CD1c-positive myeloid dendritic cell (primary cell): ENCODE results near the gene SLC2A3.
"Not testable (repeated sequence)": the region's sequence is repeated elsewhere in the genome, so short reads cannot be mapped to it uniquely, and the experiment has no call there.

Experiments used
- DNase-seq: peaks from one replicate; pipeline ENCODE4 v3.0.0-alpha.2; 2016; ENCODE audit errors: extremely low spot score

The SLC2A3 gene

GRCh38 chr12:7916936-7917335 is 19.1 kb downstream of the SLC2A3 start:
- no peak for DNase-seq

DNA sequence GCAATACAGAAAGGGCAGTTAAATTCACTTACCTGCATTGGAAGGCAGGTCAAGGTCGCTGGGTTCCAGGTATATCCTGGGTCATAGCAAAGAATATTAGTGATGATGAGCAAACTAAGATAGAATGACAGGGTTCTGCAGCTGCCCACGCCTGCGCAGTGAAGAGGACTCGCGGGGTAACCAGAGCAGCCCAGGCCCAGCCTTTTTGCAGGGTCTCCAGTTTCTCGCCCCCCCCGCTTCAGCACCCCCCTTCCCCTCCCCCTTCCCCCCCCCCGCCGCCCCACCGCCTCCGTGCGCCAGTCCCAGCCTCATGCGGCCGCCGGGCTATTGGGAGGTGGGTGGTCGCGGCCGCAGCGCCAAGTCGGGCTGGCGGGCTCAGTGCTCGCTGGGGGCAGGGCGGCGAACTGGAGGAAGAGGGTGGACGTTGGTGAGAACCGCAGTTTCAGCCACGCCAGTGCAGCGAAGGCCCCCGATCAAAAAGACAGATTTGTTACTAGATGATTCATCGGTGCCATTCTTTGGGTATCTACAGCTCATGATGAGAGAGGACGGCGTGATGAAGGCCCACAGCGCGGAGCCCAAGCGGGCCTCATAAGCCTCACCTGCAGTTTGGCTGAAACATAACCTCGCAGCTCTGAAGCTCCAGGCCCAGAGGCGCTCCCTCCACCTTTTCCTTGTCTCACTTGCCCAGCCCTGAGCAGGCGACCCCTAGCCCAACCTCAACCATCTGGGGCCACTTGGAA is 20.2 kb downstream of the SLC2A3 start:
- no peak for DNase-seq

GRCh38 chr12:7910106-7910505 is 25.9 kb downstream of the SLC2A3 start:
- not testable (repeated sequence) for DNase-seq

GRCh38 chr12:7907009-7907408 is 29.0 kb downstream of the SLC2A3 start:
- no peak for DNase-seq

DNA sequence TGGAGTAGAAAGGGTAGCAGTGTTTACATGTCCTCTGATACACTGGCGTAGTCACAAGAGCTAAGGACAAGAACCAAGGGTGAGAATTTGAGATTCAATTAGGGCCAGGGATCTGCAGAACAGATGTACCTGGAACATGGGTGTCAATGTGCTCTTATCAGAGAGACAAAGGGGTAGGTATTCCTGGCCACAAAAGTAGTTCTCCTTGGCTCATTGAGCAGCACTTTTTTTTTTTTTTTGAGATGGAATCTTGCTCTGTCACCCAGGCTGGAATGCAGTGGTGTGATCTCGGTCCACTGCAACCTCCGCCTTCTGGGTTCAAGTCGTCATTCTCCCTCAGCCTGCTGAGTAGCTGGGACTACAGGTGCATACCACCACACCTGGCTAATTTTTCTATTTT is 29.7 kb downstream of the SLC2A3 start:
- not testable (repeated sequence) for DNase-seq

- DNase-seq = not testable (repeated sequence)
Observed at GRCh38 chr12:7905600-7906125, 30.3 kb downstream of the SLC2A3 start.

DNA sequence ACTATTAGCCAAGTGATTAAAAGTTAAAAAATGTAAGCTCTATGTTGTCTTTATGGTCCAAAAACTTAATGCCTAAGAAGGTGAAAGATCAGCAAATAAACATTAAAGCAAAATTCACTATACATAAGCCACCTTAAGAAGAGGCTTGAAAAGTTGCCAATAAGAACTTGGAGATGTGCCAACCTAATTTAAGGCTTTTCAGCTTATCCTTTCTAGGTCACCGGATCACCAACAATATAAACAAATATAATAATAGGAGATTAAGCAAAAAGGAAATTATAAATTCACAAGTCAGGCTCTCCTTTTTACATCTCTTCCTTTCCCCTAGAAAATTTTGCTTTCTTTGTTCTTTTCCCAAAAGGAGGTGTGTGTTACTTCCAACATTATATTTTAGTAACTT is 30.9 kb downstream of the SLC2A3 start:
- no peak for DNase-seq

GRCh38 chr12:7902416-7902815 is 33.6 kb downstream of the SLC2A3 start:
- not testable (repeated sequence) for DNase-seq

GRCh38 chr12:7899755-7900154 is 36.2 kb downstream of the SLC2A3 start:
- DNase-seq = no peak

GRCh38 chr12:7896726-7897125 is 39.3 kb downstream of the SLC2A3 start:
- not testable (repeated sequence) for DNase-seq

GRCh38 chr12:7892186-7892980 is 43.6 kb downstream of the SLC2A3 start:
- peak; percentile 39 for DNase-seq

DNA sequence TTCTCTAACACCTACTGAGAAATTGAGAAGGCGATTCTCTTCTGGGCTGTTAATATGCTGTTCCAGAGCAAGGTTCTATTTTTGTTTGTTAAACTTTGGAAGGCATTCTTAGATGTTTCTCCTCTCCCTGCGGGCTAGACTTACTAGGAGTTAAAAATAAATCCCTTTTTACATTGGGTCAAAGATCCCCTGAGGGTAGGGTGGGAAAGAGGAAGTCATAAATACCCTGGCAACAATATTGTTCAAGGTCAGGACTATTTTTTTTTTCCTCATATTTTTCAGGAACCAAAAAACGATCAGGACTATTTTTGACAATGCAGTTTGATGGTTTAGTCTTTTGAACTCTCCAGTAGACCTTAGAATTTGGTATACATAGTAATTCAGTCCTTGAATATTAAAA is 51.3 kb downstream of the SLC2A3 start:
- DNase-seq = peak; percentile 60

DNA sequence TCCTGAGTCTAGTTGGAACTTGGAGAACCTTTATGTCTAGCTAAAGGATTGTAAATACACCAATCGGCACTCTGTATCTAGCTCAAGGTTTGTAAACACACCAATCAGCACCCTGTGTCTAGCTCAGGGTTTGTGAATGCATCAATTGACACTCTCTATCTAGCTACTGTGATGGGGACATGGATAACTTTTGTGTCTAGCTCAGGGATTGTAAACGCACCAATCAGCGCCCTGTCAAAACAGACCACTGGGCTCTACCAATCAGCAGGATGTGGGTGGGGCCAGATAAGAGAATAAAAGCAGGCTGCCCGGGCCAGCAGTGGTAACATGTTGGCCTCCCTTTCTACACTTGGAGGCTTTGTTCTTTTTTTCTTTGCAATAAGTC is 54.3 kb downstream of the SLC2A3 start:
- DNase-seq = not testable (repeated sequence)

DNA sequence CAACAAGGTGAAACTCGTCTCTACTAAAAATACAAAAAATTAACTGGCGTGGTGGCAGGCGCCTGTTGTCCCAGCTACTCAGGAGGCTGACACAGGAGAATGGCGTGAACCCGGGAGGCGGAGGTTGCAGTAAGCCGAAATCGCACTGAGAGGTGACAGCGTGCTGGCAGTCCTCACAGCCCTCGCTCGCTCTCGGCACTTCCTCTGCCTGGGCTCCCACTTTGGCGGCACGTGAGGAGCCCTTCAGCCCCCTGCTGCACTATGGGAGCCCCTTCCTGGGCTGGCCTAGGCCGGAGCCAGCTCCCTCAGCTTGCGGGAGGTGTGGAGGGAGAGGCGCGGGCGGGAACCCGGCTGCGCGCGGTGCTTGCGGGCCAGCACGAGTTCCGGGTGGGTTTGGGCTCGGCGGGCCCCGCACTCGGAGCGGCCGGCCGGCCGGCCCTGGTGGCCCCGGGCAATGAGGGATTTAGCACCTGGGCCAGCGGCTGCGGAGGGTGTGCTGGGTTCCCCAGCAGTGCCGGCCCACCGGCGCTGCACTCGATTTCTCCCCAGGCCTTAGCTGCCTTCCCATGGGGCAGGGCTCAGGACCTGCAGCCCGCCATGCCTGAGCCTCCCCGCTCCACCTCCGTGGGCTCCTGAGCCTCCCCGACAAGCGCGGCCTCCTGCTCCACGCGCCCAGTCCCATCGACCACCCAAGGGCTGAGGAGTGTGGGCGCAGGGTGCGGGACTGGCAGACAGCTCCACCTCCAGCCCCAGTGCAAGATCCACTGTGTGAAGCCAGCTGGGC is 54.8 kb downstream of the SLC2A3 start:
- DNase-seq = not testable (repeated sequence)

GRCh38 chr12:7879246-7879645 is 56.7 kb downstream of the SLC2A3 start:
- DNase-seq = no peak

DNA sequence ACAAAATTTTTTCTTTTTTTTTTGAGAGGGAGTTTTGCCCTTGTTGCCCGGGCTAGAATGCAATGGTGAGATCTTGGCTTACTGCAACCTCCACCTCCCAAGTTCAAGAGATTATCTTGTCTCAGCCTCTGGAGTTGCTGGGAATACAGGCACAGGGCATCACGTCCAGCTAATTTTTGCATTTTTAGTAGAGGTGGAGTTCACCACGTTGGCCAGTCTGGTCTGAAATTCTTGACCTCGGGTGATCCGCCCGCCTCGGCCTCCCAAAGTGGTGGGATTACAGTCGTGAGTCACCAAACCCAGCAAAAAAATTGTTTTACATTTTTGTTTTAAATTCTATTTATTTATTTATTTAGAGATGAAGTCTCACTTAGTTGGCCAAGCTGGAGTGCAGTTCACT is 58.6 kb downstream of the SLC2A3 start:
- DNase-seq = no peak

- no peak for DNase-seq
Observed at GRCh38 chr12:7872566-7873319, 63.2 kb downstream of the SLC2A3 start, which contains the start of gene SLC2A14. SLC2A14 (minus strand) TSS chr12:7872915; CDS start chr12:7869880, 3,035 bp downstream.

DNA sequence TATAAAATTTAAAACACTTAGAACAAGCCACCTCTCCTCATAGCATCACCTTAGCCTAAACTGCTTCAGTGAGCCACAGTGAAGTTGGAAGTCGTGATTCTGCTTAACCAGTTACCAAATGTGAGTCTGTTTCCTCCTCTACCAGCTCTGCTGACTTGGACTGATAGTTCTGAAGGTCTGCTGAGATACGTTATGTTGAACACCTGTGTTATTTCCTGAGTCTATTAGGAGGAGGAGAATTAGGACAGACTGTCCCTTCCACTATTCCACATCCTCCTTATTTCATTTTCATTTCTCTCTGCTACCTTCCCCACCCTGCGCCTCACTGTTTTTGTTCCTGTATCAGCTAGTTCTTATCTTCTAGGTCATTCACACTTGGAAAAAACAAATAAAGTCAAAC is 65.7 kb downstream of the SLC2A3 start:
- DNase-seq = no peak
